Activated CD4-positive, alpha-beta T cell treated with anti-CD3 and anti-CD28 coated beads for 36 hours (primary cell): Measurements from ENCODE around the gene MUC5B. TPM values are rescaled to one million over a fixed set of nuclear protein-coding genes. Genes with fewer than 3 reads are reported as not detected.
"Not testable (repeated sequence)": the region's sequence is repeated elsewhere in the genome, so short reads cannot be mapped to it uniquely, and the experiment has no call there.

Experiments
- ATAC-seq: fragments of 200-7000 bp; cut with Tn5 transposase; one replicate; pipeline ENCODE4 v1.10.0; 2021; ENCODE audit warnings: mild to moderate bottlenecking, moderate library complexity
- CTCF ChIA-PET: fragments of 350-600 bp; sonication (Branson Sonifier 250); formaldehyde crosslinking; loops from one replicate; lab custom pipeline; 2021; ENCODE audit warnings: antibody characterized with exemption; lab: Charles Lee
- POLR2A ChIA-PET: fragments of 350-600 bp; sonication (Branson Sonifier 250); formaldehyde crosslinking; loops from one replicate; lab custom pipeline; 2021; ENCODE audit warnings: antibody characterized with exemption, inconsistent platforms; lab: Charles Lee
- DNase-seq: peaks from one replicate; pipeline ENCODE4 v3.0.0-alpha.2; 2020
- H3K27ac Mint-ChIP-seq: one replicate; pipeline ENCODE4 v1.8.0; 2021; ENCODE audit warnings: mixed read lengths
- H3K27me3 Mint-ChIP-seq: one replicate; pipeline ENCODE4 v1.8.0; 2021; ENCODE audit warnings: mixed read lengths
- H3K36me3 Mint-ChIP-seq: one replicate; pipeline ENCODE4 v1.8.0; 2021; ENCODE audit warnings: low read depth, mixed read lengths
- H3K4me1 Mint-ChIP-seq: one replicate; pipeline ENCODE4 v1.8.0; 2021; ENCODE audit warnings: mixed read lengths
- H3K4me3 Mint-ChIP-seq: one replicate; pipeline ENCODE4 v1.8.0; 2021; ENCODE audit warnings: mild to moderate bottlenecking, moderate library complexity, mixed read lengths
- H3K9me3 Mint-ChIP-seq: one replicate; pipeline ENCODE4 v1.8.0; 2021; ENCODE audit warnings: low read depth, mixed read lengths
- intact Hi-C, 2 experiments: fragments of 100-400 bp; cut with DNase I in 1 of 2; cut with micrococcal nuclease in 1 of 2; formaldehyde crosslinking; loops; one replicate each; pipeline versions ENCODE4 v1.14.2 to v1.15.1; 2022 to 2024; cut with DNase I, micrococcal nuclease
- total RNA-seq, 2 experiments: library from RNA; stranded (reverse); gene quantifications; one replicate each; pipeline ENCODE4 v1.2.3, GENCODE V29; 2021

MUC5B gene, protein sequence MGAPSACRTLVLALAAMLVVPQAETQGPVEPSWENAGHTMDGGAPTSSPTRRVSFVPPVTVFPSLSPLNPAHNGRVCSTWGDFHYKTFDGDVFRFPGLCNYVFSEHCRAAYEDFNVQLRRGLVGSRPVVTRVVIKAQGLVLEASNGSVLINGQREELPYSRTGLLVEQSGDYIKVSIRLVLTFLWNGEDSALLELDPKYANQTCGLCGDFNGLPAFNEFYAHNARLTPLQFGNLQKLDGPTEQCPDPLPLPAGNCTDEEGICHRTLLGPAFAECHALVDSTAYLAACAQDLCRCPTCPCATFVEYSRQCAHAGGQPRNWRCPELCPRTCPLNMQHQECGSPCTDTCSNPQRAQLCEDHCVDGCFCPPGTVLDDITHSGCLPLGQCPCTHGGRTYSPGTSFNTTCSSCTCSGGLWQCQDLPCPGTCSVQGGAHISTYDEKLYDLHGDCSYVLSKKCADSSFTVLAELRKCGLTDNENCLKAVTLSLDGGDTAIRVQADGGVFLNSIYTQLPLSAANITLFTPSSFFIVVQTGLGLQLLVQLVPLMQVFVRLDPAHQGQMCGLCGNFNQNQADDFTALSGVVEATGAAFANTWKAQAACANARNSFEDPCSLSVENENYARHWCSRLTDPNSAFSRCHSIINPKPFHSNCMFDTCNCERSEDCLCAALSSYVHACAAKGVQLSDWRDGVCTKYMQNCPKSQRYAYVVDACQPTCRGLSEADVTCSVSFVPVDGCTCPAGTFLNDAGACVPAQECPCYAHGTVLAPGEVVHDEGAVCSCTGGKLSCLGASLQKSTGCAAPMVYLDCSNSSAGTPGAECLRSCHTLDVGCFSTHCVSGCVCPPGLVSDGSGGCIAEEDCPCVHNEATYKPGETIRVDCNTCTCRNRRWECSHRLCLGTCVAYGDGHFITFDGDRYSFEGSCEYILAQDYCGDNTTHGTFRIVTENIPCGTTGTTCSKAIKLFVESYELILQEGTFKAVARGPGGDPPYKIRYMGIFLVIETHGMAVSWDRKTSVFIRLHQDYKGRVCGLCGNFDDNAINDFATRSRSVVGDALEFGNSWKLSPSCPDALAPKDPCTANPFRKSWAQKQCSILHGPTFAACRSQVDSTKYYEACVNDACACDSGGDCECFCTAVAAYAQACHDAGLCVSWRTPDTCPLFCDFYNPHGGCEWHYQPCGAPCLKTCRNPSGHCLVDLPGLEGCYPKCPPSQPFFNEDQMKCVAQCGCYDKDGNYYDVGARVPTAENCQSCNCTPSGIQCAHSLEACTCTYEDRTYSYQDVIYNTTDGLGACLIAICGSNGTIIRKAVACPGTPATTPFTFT (N-terminal part only)
- not detected for total RNA-seq

DNA sequence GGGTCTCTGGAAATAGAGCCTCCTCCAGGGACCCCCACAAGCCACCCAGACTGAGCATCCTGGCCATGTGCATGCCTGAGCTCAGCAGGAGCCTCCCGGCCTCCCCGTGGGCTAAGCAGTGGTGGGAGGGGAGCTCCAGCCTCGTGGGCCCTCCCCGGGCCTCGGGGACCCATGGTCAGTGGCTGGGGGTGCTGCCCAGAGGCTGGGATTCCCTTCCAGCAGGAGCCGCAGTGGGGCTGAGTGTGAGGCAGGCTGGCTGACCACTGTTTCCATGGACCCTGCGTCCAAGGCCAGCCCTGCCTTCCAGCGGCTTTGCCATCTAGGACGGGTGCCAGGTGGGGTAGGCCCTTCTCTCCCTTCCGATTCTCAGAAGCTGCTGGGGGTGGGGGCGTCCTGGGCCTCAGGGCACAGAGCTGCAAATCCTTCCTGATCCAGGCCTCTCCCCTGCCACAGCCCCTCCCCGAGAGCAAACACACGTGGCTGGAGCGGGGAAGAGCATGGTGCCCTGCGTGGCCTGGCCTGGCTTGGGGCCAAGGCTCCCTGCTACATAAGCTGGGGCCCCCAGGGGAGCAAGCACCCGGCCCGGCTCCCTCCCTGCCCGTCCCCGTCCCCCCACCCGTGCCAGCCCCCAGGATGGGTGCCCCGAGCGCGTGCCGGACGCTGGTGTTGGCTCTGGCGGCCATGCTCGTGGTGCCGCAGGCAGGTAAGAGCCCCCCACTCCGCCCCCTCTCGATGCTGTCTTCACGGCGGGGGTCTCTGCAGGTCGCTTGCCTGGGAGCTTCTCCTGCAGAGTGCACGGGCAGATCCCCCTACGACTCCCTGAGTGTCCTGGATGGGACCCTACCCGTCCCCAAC, at the start of gene MUC5B:
TSS of gene MUC5B (plus strand) at position 576 of the 855 bp plus-strand sequence. CDS start at position 634, 58 bp downstream.
- no peak within 1 kb of the TSS for H3K27ac Mint-ChIP-seq
- no peaks in the 10 kb centered on the region for H3K36me3 Mint-ChIP-seq
- H3K4me1 Mint-ChIP-seq, result no peaks in the 10 kb centered on the region
- DNase-seq (peak; percentile 3), ATAC-seq (no peak)
- H3K9me3 Mint-ChIP-seq, result no peaks in the 10 kb centered on the region
- CTCF ChIA-PET, result no interaction called here
- intact Hi-C loops, result no loop called here
- no peaks in the 10 kb centered on the region for H3K27me3 Mint-ChIP-seq
- POLR2A ChIA-PET, result no interaction called here
- H3K4me3 Mint-ChIP-seq, result no peak within 1 kb of the TSS

- DNase-seq, ATAC-seq, H3K27me3 Mint-ChIP-seq, H3K9me3 Mint-ChIP-seq, H3K27ac Mint-ChIP-seq, intact Hi-C loops, H3K4me3 Mint-ChIP-seq, CTCF ChIA-PET, H3K36me3 Mint-ChIP-seq, POLR2A ChIA-PET, H3K4me1 Mint-ChIP-seq: not testable (repeated sequence)
Observed at GRCh38 chr11:1173396-1173795, 49.5 kb upstream of the MUC5B start.

DNA sequence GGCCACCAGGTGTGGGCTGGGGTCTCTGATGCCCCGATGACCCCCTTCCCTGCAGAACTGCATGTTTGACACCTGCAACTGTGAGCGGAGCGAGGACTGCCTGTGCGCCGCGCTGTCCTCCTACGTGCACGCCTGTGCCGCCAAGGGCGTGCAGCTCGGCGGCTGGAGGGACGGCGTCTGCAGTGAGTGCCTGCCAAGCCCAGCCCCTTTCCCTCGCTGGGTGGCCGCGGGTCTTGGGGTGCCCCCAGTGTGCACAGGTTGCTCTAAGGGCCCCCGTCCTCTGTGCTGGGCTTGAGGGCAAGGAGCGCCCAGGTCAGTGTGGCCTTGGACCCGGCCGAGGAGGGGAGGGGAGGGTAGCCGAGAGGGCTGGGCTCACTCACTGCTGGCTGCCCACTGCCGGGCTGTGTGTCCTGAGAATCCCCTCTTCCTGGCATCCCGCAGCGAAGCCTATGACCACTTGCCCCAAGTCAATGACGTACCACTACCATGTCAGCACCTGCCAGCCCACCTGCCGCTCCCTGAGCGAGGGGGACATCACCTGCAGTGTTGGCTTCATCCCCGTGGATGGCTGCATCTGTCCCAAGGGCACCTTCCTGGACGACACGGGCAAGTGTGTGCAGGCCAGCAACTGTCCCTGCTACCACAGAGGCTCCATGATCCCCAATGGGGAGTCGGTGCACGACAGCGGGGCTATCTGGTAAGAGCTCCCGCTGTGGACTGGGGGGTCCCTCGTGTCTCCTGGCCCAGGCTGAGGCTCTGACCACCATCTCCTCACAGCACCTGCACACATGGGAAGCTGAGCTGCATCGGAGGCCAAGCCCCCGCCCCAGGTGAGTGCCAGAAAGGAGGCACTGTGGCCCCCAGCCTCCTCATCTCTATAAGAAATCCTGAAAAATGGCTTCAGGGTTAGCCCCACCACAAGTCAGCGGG, 48.2 kb upstream of the MUC5B start:
- Mint-ChIP-seq H3K36me3 (no peaks in the 10 kb centered on the region), H3K4me1 (no peaks in the 10 kb centered on the region), H3K9me3 (peaks cover 8% of the 10 kb centered on the region), H3K4me3 (no peak overlapping the region), H3K27ac (no peak overlapping the region), H3K27me3 (no peaks in the 10 kb centered on the region)
- POLR2A ChIA-PET, result no interaction called here
- ATAC-seq (no peak), DNase-seq (no peak)
- CTCF ChIA-PET, result no interaction called here
- intact Hi-C loops, result no loop called here

DNA sequence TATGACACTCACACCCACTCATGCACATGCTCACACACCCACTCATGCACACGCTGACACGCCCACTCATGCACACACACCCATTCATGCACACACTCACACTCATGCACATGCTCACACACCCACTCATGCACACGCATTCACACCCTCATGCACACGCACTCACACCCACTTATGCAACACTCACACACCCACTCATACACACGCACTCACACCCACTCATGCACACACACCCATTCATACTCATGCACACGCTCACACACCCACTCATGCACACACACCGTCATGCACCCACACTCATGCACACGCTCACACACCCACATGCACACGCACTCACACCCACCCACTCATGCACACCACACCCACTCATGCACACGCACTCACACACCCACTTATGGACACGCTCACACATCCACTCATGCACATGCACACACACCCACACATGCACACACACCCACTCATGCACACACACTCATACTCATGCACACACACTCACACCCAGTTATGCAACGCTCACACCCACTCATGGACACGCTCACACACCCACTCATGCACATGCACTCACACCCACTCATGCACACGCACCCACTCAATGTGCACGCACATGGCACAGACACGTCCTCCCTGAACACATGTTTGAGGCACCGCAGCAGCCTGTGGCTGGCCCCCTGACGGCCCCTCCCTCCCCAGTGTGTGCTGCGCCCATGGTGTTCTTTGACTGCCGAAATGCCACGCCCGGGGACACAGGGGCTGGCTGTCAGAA, 47.2 kb upstream of the MUC5B start:
- ATAC-seq, result no peak
- no peaks in the 10 kb centered on the region for H3K36me3 Mint-ChIP-seq
- ChIA-PET POLR2A (no interaction called here), CTCF (no interaction called here)
- DNase-seq, result no peak
- intact Hi-C loops, result no loop called here
- no peaks in the 10 kb centered on the region for H3K4me1 Mint-ChIP-seq
- H3K4me3 Mint-ChIP-seq, result no peak overlapping the region
- no peak overlapping the region for H3K27ac Mint-ChIP-seq
- no peaks in the 10 kb centered on the region for H3K27me3 Mint-ChIP-seq
- H3K9me3 Mint-ChIP-seq, result peaks cover 8% of the 10 kb centered on the region

DNA sequence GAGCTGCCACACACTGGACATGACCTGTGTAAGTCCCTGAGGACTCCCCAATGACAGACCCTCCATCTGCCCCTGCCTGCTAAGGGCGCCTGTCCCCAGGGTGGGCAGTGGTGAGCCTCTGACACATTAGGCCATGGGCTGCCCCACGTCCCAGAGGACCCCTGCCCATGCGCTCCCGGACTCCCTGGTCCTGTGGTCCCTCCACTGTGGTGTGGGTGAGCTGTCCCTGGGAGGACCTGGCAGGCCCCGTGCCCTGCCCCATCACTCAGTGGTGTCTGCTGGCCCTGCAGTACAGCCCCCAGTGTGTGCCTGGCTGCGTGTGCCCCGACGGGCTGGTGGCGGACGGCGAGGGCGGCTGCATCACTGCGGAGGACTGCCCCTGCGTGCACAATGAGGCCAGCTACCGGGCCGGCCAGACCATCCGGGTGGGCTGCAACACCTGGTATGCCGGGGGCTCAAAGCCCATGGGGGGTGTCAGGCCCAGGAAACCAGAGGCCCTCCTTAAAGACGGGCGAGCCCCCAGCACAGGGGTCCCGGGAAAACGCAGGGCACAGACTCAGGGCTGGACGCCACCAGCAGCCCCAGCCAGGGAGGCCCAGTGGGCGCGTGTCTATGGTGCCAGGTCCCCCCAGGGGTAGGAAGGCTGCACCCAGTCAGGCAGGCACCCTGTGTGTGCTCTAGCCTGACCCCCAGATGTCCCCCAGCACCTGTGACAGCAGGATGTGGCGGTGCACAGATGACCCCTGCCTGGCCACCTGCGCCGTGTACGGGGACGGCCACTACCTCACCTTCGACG, 46.4 kb upstream of the MUC5B start:
- ChIA-PET CTCF (no interaction called here), POLR2A (no interaction called here)
- Mint-ChIP-seq H3K4me3 (no peak overlapping the region), H3K4me1 (no peaks in the 10 kb centered on the region), H3K36me3 (no peaks in the 10 kb centered on the region), H3K9me3 (peaks cover 4% of the 10 kb centered on the region), H3K27me3 (no peaks in the 10 kb centered on the region), H3K27ac (no peak overlapping the region)
- intact Hi-C loops, result no loop called here
- ATAC-seq (no peak), DNase-seq (no peak)

DNA sequence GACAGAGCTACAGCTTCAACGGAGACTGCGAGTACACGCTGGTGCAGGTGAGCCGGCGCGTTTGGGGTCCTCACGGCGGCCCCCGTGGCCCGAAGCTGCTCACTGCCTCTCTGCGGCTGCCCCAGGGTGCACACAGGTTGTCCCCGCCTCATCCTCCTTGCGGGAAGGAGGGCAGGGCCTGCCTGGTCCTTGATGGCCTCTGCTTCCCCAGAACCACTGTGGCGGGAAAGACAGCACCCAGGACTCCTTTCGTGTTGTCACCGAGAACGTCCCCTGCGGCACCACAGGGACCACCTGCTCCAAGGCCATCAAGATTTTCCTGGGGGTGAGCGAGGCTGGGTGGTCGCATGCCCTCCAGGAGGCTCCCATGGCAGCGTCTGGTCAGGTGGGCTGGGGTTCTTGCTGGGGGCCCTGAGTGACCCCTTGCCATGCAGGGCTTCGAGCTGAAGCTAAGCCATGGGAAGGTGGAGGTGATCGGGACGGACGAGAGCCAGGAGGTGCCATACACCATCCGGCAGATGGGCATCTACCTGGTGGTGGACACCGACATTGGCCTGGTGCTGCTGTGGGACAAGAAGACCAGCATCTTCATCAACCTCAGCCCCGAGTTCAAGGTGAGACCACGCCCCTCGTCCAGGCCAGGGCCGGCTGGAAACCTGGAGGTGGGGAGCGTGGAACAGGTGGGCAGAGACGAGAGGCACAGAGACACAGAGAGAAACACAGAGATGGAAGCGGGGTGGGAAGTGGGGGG, 45.7 kb upstream of the MUC5B start:
- intact Hi-C loops, result no loop called here
- ChIA-PET POLR2A (no interaction called here), CTCF (no interaction called here)

GRCh38 chr11:1177771-1178090, 45.1 kb upstream of the MUC5B start:
- no peak for ATAC-seq
- CTCF ChIA-PET, result no interaction called here
- Mint-ChIP-seq H3K9me3 (peaks cover 4% of the 10 kb centered on the region), H3K4me1 (no peaks in the 10 kb centered on the region), H3K27ac (no peak overlapping the region), H3K4me3 (no peak overlapping the region), H3K27me3 (no peaks in the 10 kb centered on the region), H3K36me3 (no peaks in the 10 kb centered on the region)
- DNase-seq, result no peak
- intact Hi-C loops, result no loop called here
- POLR2A ChIA-PET, result interaction anchor here (0.7 kb wide), 1 partner anchor 115 kb away, joined by 7 read pairs; no protein-coding TSS in a partner anchor

More for the DNA sequence above, 45.7 kb upstream of the MUC5B start:
- peaks cover 4% of the 10 kb centered on the region for H3K9me3 Mint-ChIP-seq
- H3K27me3 Mint-ChIP-seq, result no peaks in the 10 kb centered on the region
- DNase-seq (no peak), ATAC-seq (no peak)
- no peak overlapping the region for H3K4me3 Mint-ChIP-seq
- no peaks in the 10 kb centered on the region for H3K4me1 Mint-ChIP-seq
- H3K36me3 Mint-ChIP-seq, result no peaks in the 10 kb centered on the region
- no peak overlapping the region for H3K27ac Mint-ChIP-seq

DNA sequence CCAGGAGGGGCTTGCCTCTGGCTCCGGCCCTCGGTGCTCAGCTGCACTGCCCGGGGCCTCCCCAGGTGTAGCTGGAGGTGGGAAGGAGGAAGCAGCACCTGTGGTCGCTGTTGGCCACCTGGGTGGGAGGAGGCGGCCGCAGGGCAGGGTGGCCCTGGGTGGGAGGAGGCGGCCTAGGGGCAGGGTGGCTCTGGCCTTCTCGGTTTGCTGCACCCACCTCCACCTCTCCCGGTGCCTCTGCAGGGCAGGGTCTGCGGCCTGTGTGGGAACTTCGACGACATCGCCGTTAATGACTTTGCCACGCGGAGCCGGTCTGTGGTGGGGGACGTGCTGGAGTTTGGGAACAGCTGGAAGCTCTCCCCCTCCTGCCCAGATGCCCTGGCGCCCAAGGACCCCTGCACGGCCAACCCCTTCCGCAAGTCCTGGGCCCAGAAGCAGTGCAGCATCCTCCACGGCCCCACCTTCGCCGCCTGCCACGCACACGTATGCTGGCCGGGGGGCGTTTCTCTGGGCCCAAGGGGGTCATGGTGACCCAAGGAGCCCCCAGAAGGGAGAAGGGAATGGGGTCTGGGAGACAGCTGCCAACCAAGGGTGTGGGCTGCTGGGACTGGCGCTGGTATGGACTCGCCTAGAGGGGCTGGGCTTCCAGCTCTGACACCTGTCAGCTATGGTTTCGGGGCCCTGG, 44.5 kb upstream of the MUC5B start:
- no peak overlapping the region for H3K4me3 Mint-ChIP-seq
- ChIA-PET POLR2A (interaction anchor here (0.7 kb wide), 1 partner anchor 115 kb away, joined by 7 read pairs; no protein-coding TSS in a partner anchor), CTCF (no interaction called here)
- intact Hi-C loops, result no loop called here
- H3K4me1 Mint-ChIP-seq, result no peaks in the 10 kb centered on the region
- H3K9me3 Mint-ChIP-seq, result peaks cover 4% of the 10 kb centered on the region
- no peak for ATAC-seq
- H3K36me3 Mint-ChIP-seq, result no peaks in the 10 kb centered on the region
- no peaks in the 10 kb centered on the region for H3K27me3 Mint-ChIP-seq
- no peak for DNase-seq
- no peak overlapping the region for H3K27ac Mint-ChIP-seq
